Activated naive CD8-positive, alpha-beta T cell treated with anti-CD3 and anti-CD28 coated beads, Interleukin-2, amount 50 U/mL, for 24 hours (primary cell): ENCODE results near the gene OSBPL1A.
A peak's percentile ranks its signal among the peaks of the same experiment; 100 is the strongest.

Experiments
- ATAC-seq: fragments of 150-1000 bp; cut with Tn5 transposase; one replicate; pipeline ENCODE4 v1.10.0; 2021
- DNase-seq: peaks from one replicate; pipeline ENCODE4 v3.0.0; 2021
- H3K27ac Mint-ChIP-seq: one replicate; pipeline ENCODE4 v1.8.0; 2021; ENCODE audit warnings: mild to moderate bottlenecking, mixed read lengths
- H3K27me3 Mint-ChIP-seq: one replicate; pipeline ENCODE4 v1.8.0; 2021; ENCODE audit warnings: mixed read lengths
- H3K36me3 Mint-ChIP-seq: one replicate; pipeline ENCODE4 v1.8.0; 2021; ENCODE audit warnings: low read depth, mixed read lengths
- H3K4me1 Mint-ChIP-seq: one replicate; pipeline ENCODE4 v1.8.0; 2021; ENCODE audit warnings: mixed read lengths
- H3K4me3 Mint-ChIP-seq: one replicate; pipeline ENCODE4 v1.8.0; 2021; ENCODE audit warnings: mild to moderate bottlenecking, moderate library complexity, mixed read lengths
- H3K9me3 Mint-ChIP-seq: one replicate; pipeline ENCODE4 v1.8.0; 2021; ENCODE audit warnings: mixed read lengths

Gene OSBPL1A

GRCh38 chr18:24219561-24220317 is 177.9 kb downstream of the OSBPL1A start:
- Mint-ChIP-seq H3K4me1 (no peaks in the 10 kb centered on the region), H3K9me3 (no peaks in the 10 kb centered on the region), H3K27me3 (no peaks in the 10 kb centered on the region), H3K36me3 (no peaks in the 10 kb centered on the region), H3K27ac (no peak overlapping the region), H3K4me3 (no peak overlapping the region)
- DNase-seq (no peak), ATAC-seq (no peak)

GRCh38 chr18:24214913-24215312 is 182.7 kb downstream of the OSBPL1A start:
- Mint-ChIP-seq H3K36me3 (no peaks in the 10 kb centered on the region), H3K4me1 (no peaks in the 10 kb centered on the region), H3K27ac (no peak overlapping the region), H3K9me3 (no peaks in the 10 kb centered on the region), H3K27me3 (no peaks in the 10 kb centered on the region), H3K4me3 (no peak overlapping the region)
- DNase-seq: no peak
- no peak for ATAC-seq

- H3K4me3 Mint-ChIP-seq: no peak overlapping the region
- no peaks in the 10 kb centered on the region for H3K27me3 Mint-ChIP-seq
- no peaks in the 10 kb centered on the region for H3K4me1 Mint-ChIP-seq
- no peak for ATAC-seq
- no peak overlapping the region for H3K27ac Mint-ChIP-seq
- DNase-seq: no peak
- H3K36me3 Mint-ChIP-seq: no peaks in the 10 kb centered on the region
- H3K9me3 Mint-ChIP-seq: no peaks in the 10 kb centered on the region
Measured at GRCh38 chr18:24214144-24214543, 183.5 kb downstream of the OSBPL1A start.

- no peak for ATAC-seq
- no peaks in the 10 kb centered on the region for H3K4me1 Mint-ChIP-seq
- no peaks in the 10 kb centered on the region for H3K9me3 Mint-ChIP-seq
- H3K36me3 Mint-ChIP-seq: no peaks in the 10 kb centered on the region
- H3K27me3 Mint-ChIP-seq: no peaks in the 10 kb centered on the region
- no peak overlapping the region for H3K4me3 Mint-ChIP-seq
- DNase-seq: no peak
- no peak overlapping the region for H3K27ac Mint-ChIP-seq
Measured at GRCh38 chr18:24212939-24213338, 184.7 kb downstream of the OSBPL1A start.

GRCh38 chr18:24209558-24209957 is 188.1 kb downstream of the OSBPL1A start:
- Mint-ChIP-seq H3K9me3 (no peaks in the 10 kb centered on the region), H3K27me3 (no peaks in the 10 kb centered on the region), H3K4me3 (no peak overlapping the region), H3K4me1 (no peaks in the 10 kb centered on the region), H3K36me3 (no peaks in the 10 kb centered on the region), H3K27ac (no peak overlapping the region)
- DNase-seq (no peak), ATAC-seq (no peak)

- H3K36me3 Mint-ChIP-seq: no peaks in the 10 kb centered on the region
- no peak for ATAC-seq
- H3K4me1 Mint-ChIP-seq: no peaks in the 10 kb centered on the region
- no peak for DNase-seq
- no peaks in the 10 kb centered on the region for H3K27me3 Mint-ChIP-seq
- peak overlapping the region; percentile 12 for H3K27ac Mint-ChIP-seq
- no peaks in the 10 kb centered on the region for H3K9me3 Mint-ChIP-seq
- H3K4me3 Mint-ChIP-seq: no peak overlapping the region
Measured at GRCh38 chr18:24208270-24209035, 189.2 kb downstream of the OSBPL1A start.

- H3K9me3 Mint-ChIP-seq: no peaks in the 10 kb centered on the region
Measured at GRCh38 chr18:24204904-24205303, 192.7 kb downstream of the OSBPL1A start.

GRCh38 chr18:24201699-24202687 is 195.6 kb downstream of the OSBPL1A start:
- Mint-ChIP-seq H3K27ac (no peak overlapping the region), H3K4me3 (no peak overlapping the region), H3K36me3 (no peaks in the 10 kb centered on the region), H3K27me3 (no peaks in the 10 kb centered on the region), H3K9me3 (no peaks in the 10 kb centered on the region), H3K4me1 (no peaks in the 10 kb centered on the region)
- no peak for DNase-seq
- no peak for ATAC-seq

More at GRCh38 chr18:24204904-24205303, 192.7 kb downstream of the OSBPL1A start:
- H3K27ac Mint-ChIP-seq: no peak overlapping the region
- no peaks in the 10 kb centered on the region for H3K4me1 Mint-ChIP-seq
- DNase-seq (no peak), ATAC-seq (no peak)
- no peaks in the 10 kb centered on the region for H3K36me3 Mint-ChIP-seq
- no peaks in the 10 kb centered on the region for H3K27me3 Mint-ChIP-seq
- no peak overlapping the region for H3K4me3 Mint-ChIP-seq

GRCh38 chr18:24200494-24201290 is 196.9 kb downstream of the OSBPL1A start:
- Mint-ChIP-seq H3K27me3 (no peaks in the 10 kb centered on the region), H3K4me3 (no peak overlapping the region), H3K36me3 (no peaks in the 10 kb centered on the region), H3K4me1 (no peaks in the 10 kb centered on the region), H3K27ac (no peak overlapping the region), H3K9me3 (no peaks in the 10 kb centered on the region)
- ATAC-seq: no peak
- DNase-seq: no peak

- DNase-seq: no peak
- Mint-ChIP-seq H3K27ac (no peak overlapping the region), H3K4me3 (no peak overlapping the region), H3K36me3 (no peaks in the 10 kb centered on the region), H3K9me3 (no peaks in the 10 kb centered on the region), H3K27me3 (no peaks in the 10 kb centered on the region), H3K4me1 (no peaks in the 10 kb centered on the region)
- ATAC-seq: no peak
Measured at GRCh38 chr18:24199372-24199962, 198.2 kb downstream of the OSBPL1A start.

GRCh38 chr18:24198461-24198860 is 199.2 kb downstream of the OSBPL1A start:
- H3K27me3 Mint-ChIP-seq: no peaks in the 10 kb centered on the region
- H3K27ac Mint-ChIP-seq: no peak overlapping the region
- DNase-seq (no peak), ATAC-seq (no peak)
- no peaks in the 10 kb centered on the region for H3K4me1 Mint-ChIP-seq
- H3K9me3 Mint-ChIP-seq: no peaks in the 10 kb centered on the region
- no peak overlapping the region for H3K4me3 Mint-ChIP-seq
- no peaks in the 10 kb centered on the region for H3K36me3 Mint-ChIP-seq

GRCh38 chr18:24197412-24197811 is 200.2 kb downstream of the OSBPL1A start:
- H3K9me3 Mint-ChIP-seq: no peaks in the 10 kb centered on the region

GRCh38 chr18:24196764-24197163 is 200.9 kb downstream of the OSBPL1A start:
- H3K27ac Mint-ChIP-seq: no peak overlapping the region
- no peak for ATAC-seq
- H3K4me3 Mint-ChIP-seq: no peak overlapping the region
- no peaks in the 10 kb centered on the region for H3K4me1 Mint-ChIP-seq
- no peaks in the 10 kb centered on the region for H3K27me3 Mint-ChIP-seq
- H3K9me3 Mint-ChIP-seq: no peaks in the 10 kb centered on the region
- no peaks in the 10 kb centered on the region for H3K36me3 Mint-ChIP-seq
- no peak for DNase-seq

More at GRCh38 chr18:24197412-24197811, 200.2 kb downstream of the OSBPL1A start:
- ATAC-seq: no peak
- H3K4me3 Mint-ChIP-seq: no peak overlapping the region
- no peaks in the 10 kb centered on the region for H3K27me3 Mint-ChIP-seq
- no peaks in the 10 kb centered on the region for H3K4me1 Mint-ChIP-seq
- H3K36me3 Mint-ChIP-seq: no peaks in the 10 kb centered on the region
- no peak overlapping the region for H3K27ac Mint-ChIP-seq
- DNase-seq: no peak
